NB4 (cell line): ENCODE results near the gene SLC25A38.

Source experiments
- CTCF ChIP-seq: IDR thresholded peaks from one replicate; pipeline ENCODE4 v1.5.1; 2012; ENCODE audit warnings: low read depth, low read length
- MAX ChIP-seq: IDR thresholded peaks from 2 replicates; pipeline ENCODE4 v1.6.1; 2011; ENCODE audit warnings: low read depth, low read length
- MYC ChIP-seq: IDR thresholded peaks from 2 replicates; pipeline ENCODE4 v1.6.1; 2011; ENCODE audit warnings: low read depth, low read length
- POLR2A ChIP-seq: IDR thresholded peaks from 2 replicates; pipeline ENCODE4 v1.6.1; 2011; ENCODE audit warnings: mild to moderate bottlenecking; ENCODE audit not compliant: insufficient read length; ENCODE audit errors: extremely low read depth

- TF ChIP-seq CTCF (no peak), POLR2A (no peak), MAX (no peak), MYC (no peak)
Observed at GRCh38 chr3:39343076-39343717, 40.0 kb upstream of the SLC25A38 start.
